Keratinocyte (primary cell): ENCODE measurements around the gene RPS8. TPM values are rescaled to one million over a fixed set of nuclear protein-coding genes. Genes with fewer than 3 reads are reported as not detected.
A peak's percentile ranks its signal among the peaks of the same experiment; 100 is the strongest.

Source experiments
- DNase-seq: peaks from one replicate; pipeline ENCODE4 v3.0.0-alpha.2; 2011; ENCODE audit warnings: low read depth, missing footprints, low spot score
- FAIRE-seq: peaks from 2 replicates; lab custom pipeline; 2011; peaks lifted over from hg19 to GRCh38; lab: Jason Lieb, UNC
- H2AFZ ChIP-seq: 2 replicates; pipeline ENCODE4 v1.6.0; 2012; ENCODE audit warnings: low read length, control low read depth, inconsistent platforms; ENCODE audit not compliant: control insufficient read depth
- H3K27ac ChIP-seq: 2 replicates; pipeline ENCODE4 v1.5.1; 2011; ENCODE audit warnings: low read length; ENCODE audit not compliant: control insufficient read depth, insufficient read depth
- H3K27me3 ChIP-seq: 3 replicates; pipeline ENCODE4 v1.6.0; 2011; ENCODE audit warnings: low read length; ENCODE audit not compliant: control insufficient read depth, insufficient read depth; ENCODE audit errors: extremely low read depth
- H3K36me3 ChIP-seq, 2 experiments: 2 replicates in 1 of 2; 3 replicates in 1 of 2; pipeline ENCODE4 v1.5.1; 2011; ENCODE audit warnings: low read length in 2 of 2, mild to moderate bottlenecking in 1 of 2; ENCODE audit not compliant: control insufficient read depth in 2 of 2, insufficient read depth in 2 of 2; ENCODE audit errors: extremely low read depth in 1 of 2
- H3K4me1 ChIP-seq: 3 replicates; pipeline ENCODE4 v1.5.1; 2011; ENCODE audit warnings: low read length; ENCODE audit not compliant: control insufficient read depth, insufficient read depth; ENCODE audit errors: extremely low read depth
- H3K4me2 ChIP-seq: 3 replicates; pipeline ENCODE4 v1.6.0; 2011; ENCODE audit warnings: low read depth, low read length; ENCODE audit not compliant: control insufficient read depth, insufficient read depth; ENCODE audit errors: extremely low read depth
- H3K4me3 ChIP-seq, 3 experiments: fragments of 200-600 bp in 1 of 3; sonication (generic) in 1 of 3; 2 replicates in 2 of 3; 3 replicates in 1 of 3; pipeline ENCODE4 v1.5.1; 2011 to 2016; ENCODE audit warnings: low read length in 3 of 3, mild to moderate bottlenecking in 3 of 3, control low read depth in 2 of 3, inconsistent platforms in 1 of 3, low read depth in 1 of 3, mixed read lengths in 1 of 3, mixed run types in 1 of 3, moderate library complexity in 1 of 3; ENCODE audit not compliant: control insufficient read depth in 2 of 3, insufficient read depth in 2 of 3; ENCODE audit errors: extremely low read depth in 1 of 3
- H3K79me2 ChIP-seq: 2 replicates; pipeline ENCODE4 v1.6.0; 2012; ENCODE audit warnings: low read length; ENCODE audit not compliant: control insufficient read depth, insufficient read depth
- H3K9ac ChIP-seq: 3 replicates; pipeline ENCODE4 v1.6.0; 2011; ENCODE audit warnings: low read length; ENCODE audit not compliant: control insufficient read depth, insufficient read depth; ENCODE audit errors: extremely low read depth
- H3K9me1 ChIP-seq: 3 replicates; pipeline ENCODE4 v1.6.0; 2011; ENCODE audit warnings: low read length; ENCODE audit not compliant: control insufficient read depth, insufficient read depth; ENCODE audit errors: extremely low read depth
- H3K9me3 ChIP-seq: 2 replicates; pipeline ENCODE4 v1.5.1; 2012; ENCODE audit warnings: low read depth, low read length; ENCODE audit not compliant: control insufficient read depth
- H4K20me1 ChIP-seq: 3 replicates; pipeline ENCODE4 v1.6.0; 2011; ENCODE audit warnings: low read length; ENCODE audit not compliant: control insufficient read depth, insufficient read depth; ENCODE audit errors: extremely low read depth
- EZH2 ChIP-seq: IDR thresholded peaks from one replicate; pipeline ENCODE4 v1.6.1; 2012; ENCODE audit warnings: inconsistent platforms, mild to moderate bottlenecking, low read length, moderate library complexity
- dilution Hi-C: fragments of 300-500 bp; cut with MboI; formaldehyde crosslinking; loops from one replicate; pipeline ENCODE4 v1.7.0; 2020; ENCODE audit warnings: low sequenced_read_pairs; ENCODE audit not compliant: extremely low pct_ligation_motif_present
- polyA plus RNA-seq, 5 experiments: library from polyadenylated mRNA; depleted of rRNA in 3 of 5; stranded (reverse) in 3 of 5; stranded (forward) in 1 of 5; unstranded in 1 of 5; fragments of >200 nt; gene quantifications; 1 replicate in 1 of 5; 2 replicates in 3 of 5; 3 replicates in 1 of 5; pipeline versions ENCODE4 v1.2.1 to v1.2.3, GENCODE V29; 2011 to 2012; ENCODE audit warnings: missing spikeins in 2 of 5, low read depth in 1 of 5, low replicate concordance in 1 of 5
- TF ChIP-seq, protein P1 (sequence below), 3 experiments: IDR thresholded peaks in 1 of 3; conservative IDR thresholded peaks in 1 of 3; optimal IDR thresholded peaks in 1 of 3; 2 replicates in 2 of 3; 3 replicates in 1 of 3; pipeline versions ENCODE3 to v1.5.1; 2011; ENCODE audit warnings: low read length in 3 of 3, mild to moderate bottlenecking in 3 of 3, moderate library complexity in 2 of 3, control low read depth in 1 of 3, inconsistent platforms in 1 of 3; ENCODE audit not compliant: insufficient read depth in 2 of 3; ENCODE audit errors: extremely low read depth in 1 of 3

RPS8 gene
- polyA plus RNA-seq, 1 donor (not counting 4 experiments of a cell fraction or from before 2014, with no cell fraction given): 2,149 TPM

GRCh38 chr1:44805311-44806024, 30.1 kb downstream of the RPS8 start:
- no peak for FAIRE-seq
- dilution Hi-C loops: no loop called here
- Histone ChIP-seq H2AFZ (no peak overlapping the region), H3K4me3 (no peak overlapping the region), H3K9ac (no peak overlapping the region), H3K27me3 (no peaks in the 10 kb centered on the region), H4K20me1 (peaks cover 6% of the 10 kb centered on the region), H3K4me1 (peaks cover 68% of the 10 kb centered on the region), H3K9me3 (no peaks in the 10 kb centered on the region), H3K36me3 (peaks cover 33 to 61% of the 10 kb centered on the region in 2 experiments), H3K4me2 (no peak overlapping the region), H3K27ac (no peak overlapping the region), H3K79me2 (peaks cover 38% of the 10 kb centered on the region), H3K9me1 (no peaks in the 10 kb centered on the region)
- TF ChIP-seq, protein P1, sequence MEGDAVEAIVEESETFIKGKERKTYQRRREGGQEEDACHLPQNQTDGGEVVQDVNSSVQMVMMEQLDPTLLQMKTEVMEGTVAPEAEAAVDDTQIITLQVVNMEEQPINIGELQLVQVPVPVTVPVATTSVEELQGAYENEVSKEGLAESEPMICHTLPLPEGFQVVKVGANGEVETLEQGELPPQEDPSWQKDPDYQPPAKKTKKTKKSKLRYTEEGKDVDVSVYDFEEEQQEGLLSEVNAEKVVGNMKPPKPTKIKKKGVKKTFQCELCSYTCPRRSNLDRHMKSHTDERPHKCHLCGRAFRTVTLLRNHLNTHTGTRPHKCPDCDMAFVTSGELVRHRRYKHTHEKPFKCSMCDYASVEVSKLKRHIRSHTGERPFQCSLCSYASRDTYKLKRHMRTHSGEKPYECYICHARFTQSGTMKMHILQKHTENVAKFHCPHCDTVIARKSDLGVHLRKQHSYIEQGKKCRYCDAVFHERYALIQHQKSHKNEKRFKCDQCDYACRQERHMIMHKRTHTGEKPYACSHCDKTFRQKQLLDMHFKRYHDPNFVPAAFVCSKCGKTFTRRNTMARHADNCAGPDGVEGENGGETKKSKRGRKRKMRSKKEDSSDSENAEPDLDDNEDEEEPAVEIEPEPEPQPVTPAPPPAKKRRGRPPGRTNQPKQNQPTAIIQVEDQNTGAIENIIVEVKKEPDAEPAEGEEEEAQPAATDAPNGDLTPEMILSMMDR (optimal IDR thresholded peaks at IDR 0.05 in 1 of 3, IDR thresholded peaks at IDR 0.05 in 1 of 3, conservative IDR thresholded peaks at IDR 0.05 in 1 of 3; ENCODE audit: extremely low read depth in 1 of 3, insufficient read depth in 2 of 3, low read length in 3 of 3): no peak
- no peak for TF ChIP-seq EZH2
- DNase-seq: no peak

DNA sequence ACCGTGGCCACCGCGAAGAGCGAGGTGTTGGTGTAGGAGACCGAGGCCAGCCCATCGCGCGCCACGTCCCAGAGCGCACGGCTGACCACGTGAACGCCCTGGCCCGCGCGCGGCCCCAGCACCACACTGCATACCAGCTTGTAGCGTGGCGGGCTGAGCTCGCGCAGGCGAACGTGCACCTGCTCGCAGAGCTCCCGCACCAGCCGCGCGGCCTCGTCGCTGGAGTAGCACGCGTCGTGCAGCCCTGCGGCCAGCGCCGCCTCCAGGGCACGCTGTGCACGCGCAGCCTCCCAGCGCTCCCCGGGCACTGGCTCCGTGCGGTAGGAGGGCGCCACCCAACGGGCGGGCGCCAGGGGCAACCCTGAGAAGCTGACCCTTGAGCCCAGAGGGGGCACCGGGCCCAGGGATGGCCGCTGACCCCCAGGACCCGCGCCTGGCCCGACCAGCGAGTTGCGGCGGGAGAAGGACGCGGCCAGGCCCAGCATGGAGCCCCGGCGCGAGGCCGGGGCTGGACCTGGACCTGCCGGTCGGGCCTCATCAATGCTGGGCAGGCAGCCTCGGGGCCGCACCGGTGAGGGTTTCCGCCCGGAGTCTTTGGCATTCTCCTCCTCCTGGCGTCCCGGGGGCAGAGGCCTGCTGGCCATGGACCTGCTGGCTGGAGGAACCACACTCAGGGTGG, 30.8 kb downstream of the RPS8 start:
- Histone ChIP-seq H3K79me2 (peaks cover 33% of the 10 kb centered on the region), H3K9me1 (no peaks in the 10 kb centered on the region), H3K4me2 (peak overlapping the region; percentile 81), H3K27me3 (no peaks in the 10 kb centered on the region), H3K36me3 (peaks cover 33 to 63% of the 10 kb centered on the region in 2 experiments), H3K4me1 (peaks cover 68% of the 10 kb centered on the region), H4K20me1 (peaks cover 6% of the 10 kb centered on the region), H3K27ac (peak overlapping the region; percentile 95), H3K4me3 (no peak overlapping the region), H3K9ac (peak overlapping the region; percentile 78), H2AFZ (no peak overlapping the region), H3K9me3 (no peaks in the 10 kb centered on the region)
- FAIRE-seq (no peak), DNase-seq (no peak)
- TF ChIP-seq, protein P1 (optimal IDR thresholded peaks at IDR 0.05 in 1 of 3, IDR thresholded peaks at IDR 0.05 in 1 of 3, conservative IDR thresholded peaks at IDR 0.05 in 1 of 3; ENCODE audit: extremely low read depth in 1 of 3, insufficient read depth in 2 of 3, low read length in 3 of 3): no peak
- no peak for TF ChIP-seq EZH2
- dilution Hi-C loops: no loop called here
